GM19455 (cell line): ENCODE data around the gene MYADML2.
"Not testable (repeated sequence)": the region's sequence is repeated elsewhere in the genome, so short reads cannot be mapped to it uniquely, and the experiment has no call there.

Source experiments
- ATAC-seq: cut with Tn5 transposase; IDR thresholded peaks from one replicate; pipeline ENCODE4 v1.9.1; 2021; ENCODE audit not compliant: unreplicated experiment

MYADML2 gene

GRCh38 chr17:81926451-81927151 lies 20.4 kb downstream of the MYADML2 start:
- ATAC-seq = peak; percentile 20

- ATAC-seq = no peak
Observed at GRCh38 chr17:81925860-81926450, 21.1 kb downstream of the MYADML2 start.

GRCh38 chr17:81924557-81925532 lies 22.2 kb downstream of the MYADML2 start:
- ATAC-seq = no peak

GRCh38 chr17:81923302-81924260 lies 23.5 kb downstream of the MYADML2 start:
- ATAC-seq = no peak

DNA sequence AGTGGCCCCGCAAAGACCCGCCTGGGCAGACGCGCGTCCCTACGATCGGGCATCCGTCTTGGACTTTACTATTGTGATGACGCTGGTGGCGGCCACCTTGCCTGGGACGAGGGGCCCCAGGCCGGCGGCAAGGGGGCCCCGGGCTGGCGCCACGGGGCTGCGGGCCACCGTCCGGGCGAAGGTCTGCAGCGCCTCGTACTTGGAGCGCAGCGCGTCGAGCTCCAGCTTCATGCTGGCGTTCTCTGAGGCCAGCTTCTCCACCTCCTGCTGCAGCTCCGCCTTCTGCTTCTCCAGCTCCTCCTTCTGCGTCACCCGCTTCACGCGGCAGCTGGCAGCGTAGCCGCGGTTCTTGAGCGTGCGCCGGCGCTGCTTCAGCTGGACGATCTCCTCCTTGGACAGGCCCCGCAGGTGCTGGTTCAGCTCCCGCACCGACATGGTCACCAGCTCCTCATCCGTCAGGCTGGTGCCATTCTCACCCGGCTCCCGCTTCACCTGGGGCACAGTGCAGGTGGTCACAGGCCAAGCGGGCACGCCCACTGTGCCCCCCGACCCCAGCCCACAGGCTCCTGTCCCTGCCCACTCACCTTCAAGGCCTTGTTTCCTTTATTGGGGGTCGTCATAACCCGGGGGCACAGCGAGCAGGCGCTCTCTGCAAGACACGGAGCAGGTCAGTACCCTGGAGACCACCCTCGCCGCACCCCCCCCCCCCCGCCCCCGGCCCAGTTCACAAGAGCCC lies 24.3 kb downstream of the MYADML2 start:
- ATAC-seq = no peak

DNA sequence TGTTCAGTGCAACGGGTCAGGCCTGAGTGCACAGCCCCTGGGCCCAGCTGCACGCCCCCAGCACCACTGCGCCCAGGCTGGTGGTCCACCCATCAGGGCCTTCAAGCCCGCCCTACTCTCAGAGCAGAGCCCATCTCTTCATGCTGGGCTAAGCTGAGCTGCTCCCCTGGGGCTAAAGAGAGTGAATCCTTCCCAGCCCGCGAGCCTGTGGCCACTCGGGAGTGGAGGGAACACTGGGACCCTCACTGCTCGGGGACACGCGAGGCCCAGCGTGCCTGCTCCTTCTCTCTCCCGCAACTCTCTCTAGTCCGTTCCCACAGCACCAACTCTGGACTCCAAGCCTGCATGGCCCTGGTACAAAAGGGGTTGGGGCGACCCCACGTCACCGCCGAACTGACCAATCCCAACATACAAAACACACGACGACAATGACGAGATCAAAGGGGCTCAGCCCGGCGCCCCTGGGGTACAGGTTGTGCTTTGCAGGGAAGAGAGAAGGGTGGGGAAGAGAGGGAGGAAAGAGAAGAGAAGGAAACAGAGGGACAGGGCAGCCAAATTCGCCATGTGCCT lies 25.0 kb downstream of the MYADML2 start:
- ATAC-seq = no peak

GRCh38 chr17:81921537-81921862 lies 25.5 kb downstream of the MYADML2 start:
- ATAC-seq = no peak

GRCh38 chr17:81920612-81921536 lies 26.2 kb downstream of the MYADML2 start:
- no peak for ATAC-seq

- ATAC-seq = no peak
Observed at GRCh38 chr17:81918832-81919545, 28.0 kb downstream of the MYADML2 start.

DNA sequence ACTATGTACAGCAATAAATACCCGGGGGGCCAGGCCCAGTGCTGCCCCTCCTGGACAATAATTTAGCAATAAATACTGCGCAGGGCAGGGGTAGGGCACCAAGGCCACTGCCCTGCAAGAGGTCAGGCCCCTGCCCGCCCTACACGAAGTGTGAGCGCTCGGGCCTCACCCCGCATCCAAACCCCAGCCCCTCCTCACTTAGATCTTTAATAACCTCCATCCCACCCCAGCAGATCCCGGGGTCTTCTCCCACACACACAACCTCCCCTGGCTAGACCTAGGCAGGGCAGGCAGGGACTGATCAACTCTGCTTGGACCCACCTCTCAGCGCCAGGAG lies 28.7 kb downstream of the MYADML2 start:
- ATAC-seq = not testable (repeated sequence)

DNA sequence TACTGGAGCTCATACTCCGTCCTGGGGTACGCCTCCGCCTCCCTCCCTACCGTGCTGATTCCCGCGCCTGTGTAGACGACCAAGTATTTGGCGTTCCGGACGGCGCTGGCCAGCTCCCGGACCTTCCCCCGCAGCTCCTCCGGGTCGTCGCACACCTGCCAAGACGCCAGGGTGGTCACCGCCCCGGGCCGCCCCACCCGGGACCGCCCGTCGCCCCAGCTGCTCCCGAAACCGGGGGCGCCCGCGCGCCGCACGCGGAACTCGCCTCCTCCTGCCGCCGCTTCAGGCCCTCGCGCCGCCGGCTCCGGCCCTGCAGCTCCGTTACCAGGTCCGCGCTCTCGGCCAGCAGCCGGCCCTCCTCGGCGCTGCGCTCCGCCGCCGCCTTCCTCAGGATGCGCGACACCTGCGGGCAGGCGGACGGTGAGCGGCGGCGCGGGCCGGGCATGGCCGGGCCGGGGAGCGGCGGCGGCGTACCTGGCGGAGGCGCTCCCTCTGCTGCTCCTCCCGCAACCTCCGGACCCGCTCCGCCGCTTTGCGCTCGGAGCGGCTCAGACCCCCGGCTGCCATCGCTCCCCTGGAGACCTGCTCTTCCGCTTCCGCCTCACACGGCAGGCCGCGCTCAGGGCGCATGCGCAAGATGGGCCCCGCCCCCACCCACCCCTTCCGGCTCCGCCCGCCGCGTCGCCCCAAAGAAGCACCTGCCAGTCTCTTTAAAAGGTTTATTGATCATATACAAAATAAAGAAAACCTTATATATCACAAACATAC lies 29.3 kb downstream of the MYADML2 start, which contains the start of gene SIRT7:
TSS of gene SIRT7 (minus strand) at position 612 of the 768 bp plus-strand sequence. CDS start at position 567, 45 bp downstream.
- peak; percentile 68 for ATAC-seq

GRCh38 chr17:81916234-81917001 lies 30.6 kb downstream of the MYADML2 start:
- no peak for ATAC-seq

- no peak for ATAC-seq
Observed at GRCh38 chr17:81915331-81915730, 31.7 kb downstream of the MYADML2 start.

GRCh38 chr17:81914103-81914850 lies 32.8 kb downstream of the MYADML2 start:
- no peak for ATAC-seq

DNA sequence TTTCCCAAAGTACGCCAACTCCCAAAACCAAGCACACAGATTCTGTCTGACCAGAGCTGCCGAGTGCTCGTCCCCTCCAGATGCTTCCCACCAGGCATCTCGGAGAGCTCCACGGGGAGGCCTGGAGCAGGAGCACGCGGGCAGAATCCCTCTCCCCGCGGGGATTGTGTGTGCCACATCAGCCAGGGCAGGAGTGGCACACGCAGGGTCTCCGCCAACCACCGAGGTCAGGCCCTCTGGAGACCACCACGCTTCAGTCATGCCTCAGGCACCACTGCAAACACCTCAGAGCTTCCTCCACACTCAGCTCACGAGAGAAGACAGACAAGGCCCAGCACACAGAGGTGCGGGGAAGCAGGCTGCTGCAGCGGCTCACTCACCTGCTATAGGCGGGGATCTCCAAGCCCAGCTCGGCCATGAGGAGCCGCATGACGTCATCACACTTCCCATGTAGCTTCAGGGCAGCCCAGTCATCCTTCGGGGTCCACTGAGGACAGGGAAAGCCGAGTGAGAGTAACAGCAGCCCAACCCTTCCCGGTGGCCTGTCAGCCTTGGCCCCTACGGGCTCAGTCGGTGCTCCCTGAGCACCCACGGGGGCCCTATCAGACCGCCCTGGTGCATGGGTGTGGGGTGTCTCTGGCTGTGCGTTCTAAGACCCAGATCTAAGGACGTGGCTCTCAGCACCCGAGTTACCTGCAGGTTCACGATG lies 33.5 kb downstream of the MYADML2 start:
- no peak for ATAC-seq
